DMS153 (cell line): ENCODE results near the gene TNP2.

Experiments
- DNase-seq: peaks from one replicate; lab custom pipeline; 2025; lab: John Stamatoyannopoulos, UW

Gene TNP2

DNA sequence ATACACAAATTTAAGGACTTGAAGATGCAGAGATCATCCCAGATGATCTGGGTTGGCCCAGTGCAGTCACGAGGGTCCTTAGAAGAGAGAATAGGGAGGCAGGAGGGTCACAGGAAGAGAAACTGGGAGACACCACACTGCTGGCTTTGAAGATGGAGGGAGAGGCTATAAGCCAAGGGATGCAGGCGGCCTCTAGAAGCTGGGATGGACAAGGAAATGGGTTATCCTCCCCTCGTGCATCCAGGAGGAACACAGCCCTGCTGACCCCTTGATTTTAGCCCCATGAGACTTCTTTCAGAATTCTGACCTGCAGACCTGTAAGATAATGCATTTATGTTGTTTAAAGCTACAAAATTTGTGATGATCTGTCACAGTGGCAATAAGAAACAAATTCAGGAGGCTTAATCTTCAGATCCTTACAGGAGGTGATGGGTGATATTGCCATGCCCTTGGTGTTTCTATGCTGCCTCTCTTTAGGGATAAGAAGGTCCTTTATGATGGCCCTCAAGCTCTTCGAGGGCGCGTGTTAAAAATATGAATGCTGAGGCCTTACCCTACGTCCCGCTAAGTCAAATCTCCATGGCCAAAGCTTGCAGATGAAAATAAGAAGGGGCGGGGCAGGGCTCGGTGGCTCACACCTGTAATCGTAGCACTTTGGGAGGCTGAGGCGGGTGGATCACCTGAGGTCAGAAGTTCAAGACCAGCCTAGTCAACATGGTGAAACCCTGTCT, 8.6 kb upstream of the TNP2 start:
- DNase-seq: no peak

- no peak for DNase-seq
Observed at GRCh38 chr16:11276896-11277593, 7.9 kb upstream of the TNP2 start.

- no peak for DNase-seq
Observed at GRCh38 chr16:11276143-11276895, 7.2 kb upstream of the TNP2 start, which contains the start of gene PRM2. Gene PRM2 (minus strand): TSS chr16:11276480. CDS start chr16:11276370, 110 bp downstream.

GRCh38 chr16:11274964-11275363, 5.8 kb upstream of the TNP2 start:
- no peak for DNase-seq

GRCh38 chr16:11273721-11274324, 4.7 kb upstream of the TNP2 start:
- no peak for DNase-seq

DNA sequence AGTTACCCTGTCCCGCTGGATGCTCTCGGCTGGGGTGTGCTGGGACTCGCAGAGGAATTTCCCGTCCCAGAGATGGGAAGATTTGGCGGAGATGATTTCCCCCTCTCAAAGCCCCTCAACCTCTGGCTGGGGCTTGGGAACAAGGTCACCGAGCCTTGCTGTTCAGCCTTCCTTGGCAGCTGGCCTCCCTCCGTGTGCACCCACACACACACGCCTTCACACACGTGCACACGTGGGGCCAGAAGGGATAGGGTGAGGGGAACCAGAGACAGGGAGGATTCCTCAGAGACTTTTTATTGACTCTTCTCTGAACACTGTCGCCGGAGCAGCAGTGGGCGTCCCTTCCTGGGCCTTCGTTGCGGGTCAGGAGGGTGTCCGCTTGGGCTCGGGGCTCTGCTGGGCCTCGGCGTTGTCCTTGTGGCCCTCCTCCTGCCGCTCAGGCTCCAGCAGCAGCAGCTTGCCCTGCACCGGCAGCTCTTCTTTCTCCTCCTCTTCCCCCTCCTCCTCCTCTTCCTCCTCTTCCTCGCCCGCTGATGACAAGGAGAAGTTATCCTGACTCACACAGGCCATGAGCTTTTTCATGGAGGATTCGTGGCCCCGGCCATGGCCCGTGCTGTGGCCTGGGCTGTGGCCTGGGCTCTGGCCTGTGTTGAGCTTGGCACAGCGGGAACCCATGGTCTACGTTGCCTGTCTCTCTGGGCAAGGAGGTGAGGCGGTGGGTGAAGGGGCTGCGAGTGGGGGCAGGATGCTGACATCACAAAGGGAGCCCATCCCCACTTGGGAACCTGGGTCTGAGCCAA, 4.0 kb upstream of the TNP2 start, which contains the start of gene PRM3:
TSS of gene PRM3 (minus strand) at position 709 of the 800 bp plus-strand sequence. CDS start at position 675, 34 bp downstream.
- no peak for DNase-seq

GRCh38 chr16:11272484-11272883, 3.4 kb upstream of the TNP2 start:
- no peak for DNase-seq

DNA sequence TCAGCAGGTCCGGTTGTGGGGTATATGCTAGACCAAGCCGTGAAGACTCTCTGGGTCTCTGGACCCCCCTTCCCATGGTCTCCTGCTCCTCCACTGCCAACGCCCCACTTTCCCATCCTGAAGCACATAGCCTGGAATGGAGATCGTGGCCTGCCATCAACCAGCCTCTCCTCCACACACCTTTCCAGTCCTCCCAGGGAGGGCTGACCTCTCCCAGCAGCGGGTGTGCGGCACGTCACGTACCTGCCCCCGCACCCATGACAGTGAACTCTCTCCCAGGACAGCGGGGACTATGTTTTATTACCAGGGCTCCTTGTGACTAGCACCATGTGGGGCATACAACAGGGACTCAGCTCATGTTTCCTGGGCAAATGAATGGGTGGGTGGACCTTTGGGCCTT, 2.5 kb upstream of the TNP2 start:
- DNase-seq: no peak

GRCh38 chr16:11270602-11271162, 1.6 kb upstream of the TNP2 start:
- DNase-seq: no peak

- DNase-seq: no peak
Observed at GRCh38 chr16:11265124-11265523, 4.0 kb downstream of the TNP2 start.

DNA sequence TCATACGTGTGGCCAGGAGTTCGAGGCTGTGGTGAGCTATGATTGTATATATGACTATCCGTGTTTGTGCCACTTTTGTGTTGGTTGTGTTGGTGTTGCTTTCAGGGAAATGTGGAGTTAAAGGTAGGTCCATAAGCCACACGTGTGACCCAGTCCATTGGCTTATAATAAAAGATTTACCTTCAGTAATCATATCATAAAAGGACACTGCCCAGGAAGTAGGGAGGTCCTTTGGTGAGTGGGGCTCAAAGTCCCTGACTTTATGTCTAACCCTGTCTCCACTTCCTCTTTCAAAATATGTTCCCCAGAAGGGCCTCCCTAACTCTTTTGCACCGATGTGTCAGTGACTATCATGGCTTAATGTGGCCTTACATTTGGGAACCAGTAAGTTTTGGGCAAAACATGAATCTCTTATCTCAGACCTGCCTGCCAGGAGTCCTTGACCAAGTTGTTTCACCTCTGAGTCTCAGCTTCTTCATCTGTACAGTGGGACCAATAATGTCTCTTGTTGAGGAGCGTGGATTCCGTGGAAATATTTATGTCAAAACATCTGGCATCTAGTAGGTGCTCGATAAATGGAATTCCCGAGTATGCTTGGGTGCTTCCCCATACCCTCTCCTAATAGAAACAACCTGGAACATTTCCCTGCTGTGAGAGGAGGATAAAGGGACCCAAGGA, 4.8 kb downstream of the TNP2 start:
- DNase-seq: no peak

- DNase-seq: no peak
Observed at GRCh38 chr16:11263737-11264136, 5.4 kb downstream of the TNP2 start.

- no peak for DNase-seq
Observed at GRCh38 chr16:11262915-11263314, 6.2 kb downstream of the TNP2 start.

GRCh38 chr16:11260596-11260966, 8.5 kb downstream of the TNP2 start:
- DNase-seq: no peak

GRCh38 chr16:11259655-11260595, 9.2 kb downstream of the TNP2 start:
- DNase-seq: no peak

DNA sequence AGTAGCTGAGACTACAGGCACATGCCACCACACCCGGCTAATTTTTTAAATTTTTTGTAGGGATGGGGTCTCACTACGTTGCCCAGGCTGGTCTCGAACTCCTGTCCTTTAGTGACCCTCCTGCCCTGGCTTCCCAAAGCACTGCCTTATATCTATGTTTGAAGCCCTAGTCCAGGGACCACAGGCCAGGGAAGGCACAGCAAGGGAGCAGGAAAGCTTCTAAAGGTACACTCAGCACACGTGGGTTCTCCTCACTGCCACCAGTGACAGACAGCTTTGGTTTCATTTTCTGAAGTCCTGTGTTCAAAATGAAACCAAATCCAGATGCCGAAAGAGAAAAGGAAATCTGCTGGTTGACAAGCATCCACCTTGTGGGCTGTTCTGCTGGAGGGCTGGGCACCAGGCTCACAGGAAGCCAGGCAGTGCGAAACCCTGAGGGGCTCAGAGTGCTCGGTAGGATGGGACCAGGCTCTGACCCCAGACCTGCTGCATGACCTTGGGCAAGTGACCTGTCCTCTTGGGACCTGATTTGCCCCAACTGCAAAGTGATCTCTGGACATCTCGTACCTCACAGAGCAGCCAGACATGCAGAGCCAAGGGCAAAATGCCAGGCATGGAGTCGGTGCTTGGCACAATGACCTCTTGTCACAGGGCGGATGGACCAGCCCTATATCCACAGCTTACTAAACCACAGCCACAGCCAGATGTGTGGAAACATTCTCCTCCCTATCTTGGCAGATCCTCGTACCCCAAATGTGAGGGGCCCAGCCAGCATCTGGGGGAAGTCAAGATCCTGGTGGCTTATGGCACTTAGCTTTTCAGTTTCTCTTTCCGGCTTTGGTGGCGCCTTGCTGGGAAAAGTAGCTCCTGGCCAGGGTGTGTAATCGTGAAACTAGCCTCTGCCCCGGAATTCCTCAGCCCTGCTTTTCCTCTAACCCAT, 10.3 kb downstream of the TNP2 start:
- DNase-seq: no peak

- peak; percentile 68 for DNase-seq
Observed at GRCh38 chr16:11257131-11257938, 11.8 kb downstream of the TNP2 start.
